HL-60 (cell line): Measurements from ENCODE around the gene NMRK1.

ENCODE experiments used
- DNase-seq, 2 experiments: peaks; one replicate each; pipeline ENCODE4 v3.0.0-alpha.2; 2010 to 2020; ENCODE audit warnings: low read depth in 1 of 2, low spot score in 1 of 2
- H3K27ac ChIP-seq: fragments of 250-450 bp; sonication (Bioruptor Pico); replicated peaks from 2 replicates; pipeline ENCODE4 v1.5.1; 2020; ENCODE audit warnings: mild to moderate bottlenecking, moderate library complexity
- H3K27me3 ChIP-seq: fragments of 250-450 bp; sonication (Bioruptor Pico); 2 replicates; pipeline ENCODE4 v1.5.1; 2021; ENCODE audit warnings: mild to moderate bottlenecking, moderate library complexity; ENCODE audit not compliant: insufficient read depth, poor library complexity, severe bottlenecking
- H3K4me3 ChIP-seq: replicated peaks from 2 replicates; pipeline ENCODE4 v1.5.1; 2011; ENCODE audit warnings: mild to moderate bottlenecking, control low read depth, low read length; ENCODE audit not compliant: insufficient read depth
- GABPA ChIP-seq: IDR thresholded peaks from 2 replicates; pipeline ENCODE4 v1.6.1; 2012; ENCODE audit warnings: low read depth
- POLR2AphosphoS5 ChIP-seq: IDR thresholded peaks from 2 replicates; pipeline ENCODE4 v1.6.1; 2012; ENCODE audit warnings: low read depth
- SPI1 ChIP-seq: IDR thresholded peaks from 2 replicates; pipeline ENCODE4 v1.6.1; 2012; ENCODE audit warnings: low read depth, mild to moderate bottlenecking, borderline replicate concordance
- TF ChIP-seq, protein P1 (sequence below): IDR thresholded peaks from one replicate; pipeline ENCODE4 v1.5.1; 2011; ENCODE audit warnings: low read length, control low read depth, inconsistent platforms; ENCODE audit not compliant: insufficient read depth
- TF ChIP-seq, protein P2 (sequence below): IDR thresholded peaks from 2 replicates; pipeline ENCODE4 v1.6.1; 2012; ENCODE audit warnings: low read depth; ENCODE audit not compliant: insufficient replicate concordance

NMRK1 gene

DNA sequence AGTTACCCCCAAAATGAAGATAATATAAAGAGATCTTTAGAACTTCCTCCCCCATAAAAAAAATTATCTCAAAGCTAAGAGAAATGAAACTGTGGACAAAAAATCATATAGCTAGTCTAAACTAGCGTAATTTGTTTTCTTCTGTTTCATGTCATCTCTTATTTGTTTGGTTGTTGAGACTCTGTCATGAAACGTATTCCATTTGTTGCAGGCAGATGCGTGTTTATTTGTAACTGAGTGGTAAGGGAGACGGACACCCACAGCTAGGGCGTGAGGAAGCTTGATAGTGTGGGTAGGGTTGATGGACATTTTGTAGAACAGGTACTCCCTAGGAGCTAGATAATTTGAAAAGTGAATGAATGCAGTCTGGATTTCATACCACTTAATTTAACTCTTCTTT is 42.2 kb upstream of the NMRK1 start:
- DNase-seq: no peak
- no peak overlapping the region for H3K27ac ChIP-seq
- no peaks in the 10 kb centered on the region for H3K27me3 ChIP-seq
- no peak for TF ChIP-seq SPI1
- TF ChIP-seq, protein P1, sequence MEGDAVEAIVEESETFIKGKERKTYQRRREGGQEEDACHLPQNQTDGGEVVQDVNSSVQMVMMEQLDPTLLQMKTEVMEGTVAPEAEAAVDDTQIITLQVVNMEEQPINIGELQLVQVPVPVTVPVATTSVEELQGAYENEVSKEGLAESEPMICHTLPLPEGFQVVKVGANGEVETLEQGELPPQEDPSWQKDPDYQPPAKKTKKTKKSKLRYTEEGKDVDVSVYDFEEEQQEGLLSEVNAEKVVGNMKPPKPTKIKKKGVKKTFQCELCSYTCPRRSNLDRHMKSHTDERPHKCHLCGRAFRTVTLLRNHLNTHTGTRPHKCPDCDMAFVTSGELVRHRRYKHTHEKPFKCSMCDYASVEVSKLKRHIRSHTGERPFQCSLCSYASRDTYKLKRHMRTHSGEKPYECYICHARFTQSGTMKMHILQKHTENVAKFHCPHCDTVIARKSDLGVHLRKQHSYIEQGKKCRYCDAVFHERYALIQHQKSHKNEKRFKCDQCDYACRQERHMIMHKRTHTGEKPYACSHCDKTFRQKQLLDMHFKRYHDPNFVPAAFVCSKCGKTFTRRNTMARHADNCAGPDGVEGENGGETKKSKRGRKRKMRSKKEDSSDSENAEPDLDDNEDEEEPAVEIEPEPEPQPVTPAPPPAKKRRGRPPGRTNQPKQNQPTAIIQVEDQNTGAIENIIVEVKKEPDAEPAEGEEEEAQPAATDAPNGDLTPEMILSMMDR: no peak
- TF ChIP-seq POLR2AphosphoS5: no peak
- TF ChIP-seq, protein P2, sequence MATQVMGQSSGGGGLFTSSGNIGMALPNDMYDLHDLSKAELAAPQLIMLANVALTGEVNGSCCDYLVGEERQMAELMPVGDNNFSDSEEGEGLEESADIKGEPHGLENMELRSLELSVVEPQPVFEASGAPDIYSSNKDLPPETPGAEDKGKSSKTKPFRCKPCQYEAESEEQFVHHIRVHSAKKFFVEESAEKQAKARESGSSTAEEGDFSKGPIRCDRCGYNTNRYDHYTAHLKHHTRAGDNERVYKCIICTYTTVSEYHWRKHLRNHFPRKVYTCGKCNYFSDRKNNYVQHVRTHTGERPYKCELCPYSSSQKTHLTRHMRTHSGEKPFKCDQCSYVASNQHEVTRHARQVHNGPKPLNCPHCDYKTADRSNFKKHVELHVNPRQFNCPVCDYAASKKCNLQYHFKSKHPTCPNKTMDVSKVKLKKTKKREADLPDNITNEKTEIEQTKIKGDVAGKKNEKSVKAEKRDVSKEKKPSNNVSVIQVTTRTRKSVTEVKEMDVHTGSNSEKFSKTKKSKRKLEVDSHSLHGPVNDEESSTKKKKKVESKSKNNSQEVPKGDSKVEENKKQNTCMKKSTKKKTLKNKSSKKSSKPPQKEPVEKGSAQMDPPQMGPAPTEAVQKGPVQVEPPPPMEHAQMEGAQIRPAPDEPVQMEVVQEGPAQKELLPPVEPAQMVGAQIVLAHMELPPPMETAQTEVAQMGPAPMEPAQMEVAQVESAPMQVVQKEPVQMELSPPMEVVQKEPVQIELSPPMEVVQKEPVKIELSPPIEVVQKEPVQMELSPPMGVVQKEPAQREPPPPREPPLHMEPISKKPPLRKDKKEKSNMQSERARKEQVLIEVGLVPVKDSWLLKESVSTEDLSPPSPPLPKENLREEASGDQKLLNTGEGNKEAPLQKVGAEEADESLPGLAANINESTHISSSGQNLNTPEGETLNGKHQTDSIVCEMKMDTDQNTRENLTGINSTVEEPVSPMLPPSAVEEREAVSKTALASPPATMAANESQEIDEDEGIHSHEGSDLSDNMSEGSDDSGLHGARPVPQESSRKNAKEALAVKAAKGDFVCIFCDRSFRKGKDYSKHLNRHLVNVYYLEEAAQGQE: no peak
- H3K4me3 ChIP-seq: no peak overlapping the region

DNA sequence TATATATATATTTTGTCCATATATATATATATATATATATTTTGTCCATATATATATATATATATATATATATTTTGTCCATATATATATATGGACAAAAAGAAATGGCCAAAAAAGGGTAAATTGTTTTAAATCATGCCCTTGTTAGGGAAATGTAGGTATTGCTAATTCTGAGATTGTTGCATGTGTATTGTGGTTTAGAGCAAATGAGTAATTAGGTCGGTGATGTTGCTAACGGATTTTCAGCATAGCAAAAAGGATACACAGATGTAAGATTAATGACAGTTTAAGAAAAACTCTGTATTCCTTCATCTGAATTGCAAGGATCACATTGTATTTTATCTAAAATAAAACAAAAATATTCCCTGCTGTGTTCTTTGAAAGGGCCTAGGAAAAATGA is 40.6 kb upstream of the NMRK1 start:
- no peak for DNase-seq
- TF ChIP-seq SPI1: no peak
- TF ChIP-seq POLR2AphosphoS5: no peak
- TF ChIP-seq, protein P1: no peak
- TF ChIP-seq, protein P2: no peak
- TF ChIP-seq GABPA: no peak

DNA sequence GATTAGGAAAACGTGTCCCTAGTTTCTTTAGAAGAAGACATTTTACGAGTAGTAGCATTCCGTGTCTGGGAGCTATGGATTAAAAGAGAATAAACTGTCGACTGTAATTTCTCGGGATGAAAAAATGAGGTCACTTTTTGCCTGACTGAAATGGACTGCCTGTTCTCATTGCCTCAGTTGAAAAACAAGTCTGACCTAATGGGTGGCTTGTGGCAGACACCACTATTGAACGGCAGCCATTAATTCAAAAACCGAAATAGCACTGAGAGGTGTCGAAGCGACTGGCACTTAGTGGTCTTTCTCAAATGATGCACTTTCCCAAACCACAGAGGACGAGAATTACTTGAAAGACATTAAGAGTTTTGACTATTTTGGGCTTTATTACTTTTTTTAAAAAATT is 35.7 kb upstream of the NMRK1 start:
- Histone ChIP-seq H3K27ac (no peak overlapping the region), H3K4me3 (no peak overlapping the region), H3K27me3 (no peaks in the 10 kb centered on the region)
- DNase-seq: no peak
- TF ChIP-seq GABPA (no peak), SPI1 (no peak), POLR2AphosphoS5 (no peak)
- TF ChIP-seq, protein P2: no peak
- TF ChIP-seq, protein P1: no peak

More for the DNA sequence above, 40.6 kb upstream of the NMRK1 start:
- Histone ChIP-seq H3K27me3 (no peaks in the 10 kb centered on the region), H3K4me3 (no peak overlapping the region), H3K27ac (no peak overlapping the region)
